Ishikawa (cell line): ENCODE data around the gene DENND4B.

ENCODE experiments used
- CEBPB ChIP-seq: IDR thresholded peaks from 2 replicates; pipeline ENCODE4 v1.6.1; 2012
- CREB1 ChIP-seq: IDR thresholded peaks from 2 replicates; pipeline ENCODE4 v1.6.1; 2012; ENCODE audit warnings: low read depth
- EGR1 ChIP-seq: IDR thresholded peaks from 2 replicates; pipeline ENCODE4 v1.6.1; 2012
- EP300 ChIP-seq: IDR thresholded peaks from 2 replicates; pipeline ENCODE4 v1.6.1; 2012; ENCODE audit warnings: borderline replicate concordance
- FOXM1 ChIP-seq: IDR thresholded peaks from 2 replicates; pipeline ENCODE4 v1.6.1; 2012; ENCODE audit warnings: low read depth, borderline replicate concordance
- MAX ChIP-seq: IDR thresholded peaks from 2 replicates; pipeline ENCODE4 v1.6.1; 2012
- NFIC ChIP-seq: IDR thresholded peaks from 2 replicates; pipeline ENCODE4 v1.6.1; 2012
- RAD21 ChIP-seq: IDR thresholded peaks from 2 replicates; pipeline ENCODE4 v1.6.1; 2012; ENCODE audit warnings: low read depth
- REST ChIP-seq: IDR thresholded peaks from 2 replicates; pipeline ENCODE4 v1.6.1; 2012; ENCODE audit warnings: low read depth, mild to moderate bottlenecking
- TAF1 ChIP-seq: IDR thresholded peaks from 2 replicates; pipeline ENCODE4 v1.6.1; 2012; ENCODE audit warnings: low read depth, mild to moderate bottlenecking
- TCF12 ChIP-seq: IDR thresholded peaks from 2 replicates; pipeline ENCODE4 v1.6.1; 2012; ENCODE audit warnings: low read depth
- TEAD4 ChIP-seq: IDR thresholded peaks from 2 replicates; pipeline ENCODE4 v1.6.1; 2012
- USF1 ChIP-seq: IDR thresholded peaks from 2 replicates; pipeline ENCODE4 v1.6.1; 2012
- YY1 ChIP-seq: IDR thresholded peaks from 2 replicates; pipeline ENCODE4 v1.6.1; 2012; ENCODE audit warnings: low read depth
- ZBTB7A ChIP-seq: IDR thresholded peaks from 2 replicates; pipeline ENCODE4 v1.6.1; 2012; ENCODE audit warnings: low read depth

The DENND4B gene

GRCh38 chr1:153957744-153958110, 11.2 kb upstream of the DENND4B start:
- TF ChIP-seq FOXM1 (no peak), REST (no peak), TEAD4 (no peak), RAD21 (no peak), CREB1 (no peak), TCF12 (no peak), CEBPB (no peak), TAF1 (no peak)

DNA sequence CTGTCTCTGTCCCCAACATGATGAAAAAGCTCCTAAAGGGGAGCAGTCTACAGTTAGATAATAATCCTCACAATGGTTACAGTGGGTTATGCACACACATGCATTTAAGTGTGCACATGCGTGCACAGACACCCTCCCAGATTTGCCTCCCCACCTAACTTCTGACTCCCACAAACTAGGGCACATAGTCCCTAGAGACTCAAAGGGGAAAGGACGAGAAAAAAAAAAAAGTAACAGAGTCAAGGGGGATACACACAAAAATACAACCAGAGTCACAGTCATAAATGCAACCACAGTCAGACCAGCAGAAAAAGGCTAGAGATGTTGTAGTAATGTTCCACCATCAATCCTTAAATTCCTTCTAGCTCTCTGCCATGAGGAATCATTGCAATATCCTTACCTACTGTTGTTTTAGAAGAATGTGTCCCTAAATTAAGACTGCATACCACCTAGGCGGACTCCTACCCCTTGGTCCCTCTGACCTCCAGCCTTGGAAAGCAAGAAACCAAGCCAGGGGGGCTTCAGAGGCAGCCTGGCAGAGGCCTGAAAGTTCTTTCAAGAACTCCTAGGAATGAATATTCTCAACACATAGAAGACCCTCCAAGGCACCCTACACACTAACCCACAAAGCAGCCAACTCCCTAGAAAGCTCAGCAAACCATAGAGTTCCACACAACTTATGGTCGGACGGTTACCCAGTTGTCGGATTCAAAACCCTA, 10.6 kb upstream of the DENND4B start:
- no peak for TF ChIP-seq YY1
- no peak for TF ChIP-seq TEAD4
- TF ChIP-seq CEBPB: no peak
- TF ChIP-seq USF1: no peak
- TF ChIP-seq CREB1: no peak
- no peak for TF ChIP-seq EP300
- no peak for TF ChIP-seq NFIC
- TF ChIP-seq RAD21: no peak
- no peak for TF ChIP-seq EGR1
- TF ChIP-seq TAF1: no peak
- no peak for TF ChIP-seq ZBTB7A
- no peak for TF ChIP-seq TCF12
- no peak for TF ChIP-seq MAX
- TF ChIP-seq REST: no peak
- TF ChIP-seq FOXM1: no peak

DNA sequence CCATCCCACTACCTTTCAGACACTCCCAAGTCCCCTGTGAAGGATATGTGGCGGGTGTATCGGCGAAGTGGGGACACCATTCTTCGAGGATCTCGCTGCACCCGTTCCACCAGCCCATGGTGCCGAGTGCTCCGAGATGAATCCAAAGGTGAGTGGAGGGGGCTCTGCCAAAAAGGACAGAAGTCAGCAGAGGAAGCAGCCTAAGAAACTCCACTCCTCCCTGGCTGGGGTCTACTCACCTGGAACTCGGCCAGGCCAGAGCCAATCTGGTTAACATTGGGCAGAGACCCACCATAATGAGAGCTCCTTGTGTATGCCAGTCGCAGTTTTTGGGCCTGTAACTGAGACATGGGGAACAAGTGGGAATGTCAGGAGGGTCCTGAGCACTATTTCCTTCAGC, 8.3 kb upstream of the DENND4B start:
- no peak for TF ChIP-seq MAX
- TF ChIP-seq FOXM1: no peak
- TF ChIP-seq USF1: no peak
- no peak for TF ChIP-seq EP300
- TF ChIP-seq CREB1: no peak

GRCh38 chr1:153953859-153954365, 7.4 kb upstream of the DENND4B start:
- TF ChIP-seq USF1: no peak
- TF ChIP-seq FOXM1: no peak
- no peak for TF ChIP-seq RAD21
- no peak for TF ChIP-seq EGR1
- TF ChIP-seq TAF1: no peak
- TF ChIP-seq TEAD4: no peak
- no peak for TF ChIP-seq YY1

- TF ChIP-seq REST: no peak
- no peak for TF ChIP-seq MAX
- no peak for TF ChIP-seq FOXM1
- no peak for TF ChIP-seq RAD21
- TF ChIP-seq EGR1: no peak
- TF ChIP-seq ZBTB7A: no peak
- no peak for TF ChIP-seq USF1
- no peak for TF ChIP-seq EP300
- TF ChIP-seq CEBPB: no peak
- TF ChIP-seq NFIC: no peak
- TF ChIP-seq TCF12: no peak
- no peak for TF ChIP-seq CREB1
- no peak for TF ChIP-seq TAF1
- no peak for TF ChIP-seq TEAD4
Measured at GRCh38 chr1:153951801-153952200, 5.3 kb upstream of the DENND4B start.
